ENCODE results near the gene AADAT.

GRCh38 chr4:170124406-170124805 lies 34.6 kb upstream of the AADAT start:
- TF ChIP-seq POLR2A (IDR thresholded peaks at IDR 0.05; ENCODE audit: low read depth) (no peak), CTCF (IDR thresholded peaks at IDR 0.05) (no peak), POLR2AphosphoS5 (IDR thresholded peaks at IDR 0.05) (no peak)
